Measurements from ENCODE around the gene HPCAL4. TPM values are rescaled to one million over a fixed set of nuclear protein-coding genes. Genes with fewer than 3 reads are reported as not detected.

Gene HPCAL4
- total RNA-seq, 1 experiment from 2014 or later, result 0.50 TPM

DNA sequence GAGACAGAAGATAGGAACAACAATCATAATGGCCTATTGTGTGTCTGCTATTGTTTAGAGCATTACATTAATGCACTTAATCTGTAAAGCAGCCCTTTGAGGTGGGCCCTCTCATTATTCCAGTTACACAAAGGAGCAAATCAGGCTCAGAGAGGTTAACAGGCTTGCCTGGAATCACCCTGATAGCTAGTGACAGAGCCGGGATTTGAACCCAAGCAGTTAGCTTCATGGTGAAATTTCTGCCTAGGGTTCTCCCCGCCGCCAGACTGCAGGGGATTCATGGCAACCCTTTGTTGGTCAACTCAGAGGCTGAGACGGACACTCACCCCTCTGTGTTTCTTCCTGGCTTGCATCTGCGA is 58.9 kb downstream of the HPCAL4 start (continued):
- no peak for TF ChIP-seq MLX (CRISPR knock-in tag; IDR thresholded peaks at IDR 0.05)
- TF ChIP-seq ATF1 (CRISPR knock-in tag; IDR thresholded peaks at IDR 0.05), result no peak
- TF ChIP-seq, protein P1, sequence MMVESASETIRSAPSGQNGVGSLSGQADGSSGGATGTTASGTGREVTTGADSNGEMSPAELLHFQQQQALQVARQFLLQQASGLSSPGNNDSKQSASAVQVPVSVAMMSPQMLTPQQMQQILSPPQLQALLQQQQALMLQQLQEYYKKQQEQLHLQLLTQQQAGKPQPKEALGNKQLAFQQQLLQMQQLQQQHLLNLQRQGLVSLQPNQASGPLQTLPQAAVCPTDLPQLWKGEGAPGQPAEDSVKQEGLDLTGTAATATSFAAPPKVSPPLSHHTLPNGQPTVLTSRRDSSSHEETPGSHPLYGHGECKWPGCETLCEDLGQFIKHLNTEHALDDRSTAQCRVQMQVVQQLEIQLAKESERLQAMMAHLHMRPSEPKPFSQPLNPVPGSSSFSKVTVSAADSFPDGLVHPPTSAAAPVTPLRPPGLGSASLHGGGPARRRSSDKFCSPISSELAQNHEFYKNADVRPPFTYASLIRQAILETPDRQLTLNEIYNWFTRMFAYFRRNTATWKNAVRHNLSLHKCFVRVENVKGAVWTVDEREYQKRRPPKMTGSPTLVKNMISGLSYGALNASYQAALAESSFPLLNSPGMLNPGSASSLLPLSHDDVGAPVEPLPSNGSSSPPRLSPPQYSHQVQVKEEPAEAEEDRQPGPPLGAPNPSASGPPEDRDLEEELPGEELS (CRISPR knock-in tag; IDR thresholded peaks at IDR 0.05), result no peak
- TF ChIP-seq ZNF121 (CRISPR knock-in tag; IDR thresholded peaks at IDR 0.05), result no peak
- no peak for TF ChIP-seq CBFB (CRISPR knock-in tag; IDR thresholded peaks at IDR 0.05; ENCODE audit: low read depth)
- no peak for TF ChIP-seq ZMAT4 (CRISPR knock-in tag; IDR thresholded peaks at IDR 0.05)
- TF ChIP-seq FOXJ3 (CRISPR knock-in tag; IDR thresholded peaks at IDR 0.05; ENCODE audit: borderline replicate concordance), result no peak
- no peak for TF ChIP-seq ZNF138 (CRISPR knock-in tag; conservative IDR thresholded peaks at IDR 0.05)
- no peak for TF ChIP-seq SOX15 (CRISPR knock-in tag; IDR thresholded peaks at IDR 0.05)
- TF ChIP-seq FOXP1 (CRISPR knock-in tag; IDR thresholded peaks at IDR 0.05; ENCODE audit: borderline replicate concordance), result no peak
- no peak for TF ChIP-seq GTF2I (CRISPR knock-in tag; conservative IDR thresholded peaks at IDR 0.05)
- no peak for TF ChIP-seq E2F4 (CRISPR knock-in tag; IDR thresholded peaks at IDR 0.05; ENCODE audit: borderline replicate concordance, low read depth)
- TF ChIP-seq ESRRA (CRISPR knock-in tag; IDR thresholded peaks at IDR 0.05; ENCODE audit: borderline replicate concordance), result no peak
- TF ChIP-seq MYBL2 (CRISPR knock-in tag; IDR thresholded peaks at IDR 0.05), result no peak

DNA sequence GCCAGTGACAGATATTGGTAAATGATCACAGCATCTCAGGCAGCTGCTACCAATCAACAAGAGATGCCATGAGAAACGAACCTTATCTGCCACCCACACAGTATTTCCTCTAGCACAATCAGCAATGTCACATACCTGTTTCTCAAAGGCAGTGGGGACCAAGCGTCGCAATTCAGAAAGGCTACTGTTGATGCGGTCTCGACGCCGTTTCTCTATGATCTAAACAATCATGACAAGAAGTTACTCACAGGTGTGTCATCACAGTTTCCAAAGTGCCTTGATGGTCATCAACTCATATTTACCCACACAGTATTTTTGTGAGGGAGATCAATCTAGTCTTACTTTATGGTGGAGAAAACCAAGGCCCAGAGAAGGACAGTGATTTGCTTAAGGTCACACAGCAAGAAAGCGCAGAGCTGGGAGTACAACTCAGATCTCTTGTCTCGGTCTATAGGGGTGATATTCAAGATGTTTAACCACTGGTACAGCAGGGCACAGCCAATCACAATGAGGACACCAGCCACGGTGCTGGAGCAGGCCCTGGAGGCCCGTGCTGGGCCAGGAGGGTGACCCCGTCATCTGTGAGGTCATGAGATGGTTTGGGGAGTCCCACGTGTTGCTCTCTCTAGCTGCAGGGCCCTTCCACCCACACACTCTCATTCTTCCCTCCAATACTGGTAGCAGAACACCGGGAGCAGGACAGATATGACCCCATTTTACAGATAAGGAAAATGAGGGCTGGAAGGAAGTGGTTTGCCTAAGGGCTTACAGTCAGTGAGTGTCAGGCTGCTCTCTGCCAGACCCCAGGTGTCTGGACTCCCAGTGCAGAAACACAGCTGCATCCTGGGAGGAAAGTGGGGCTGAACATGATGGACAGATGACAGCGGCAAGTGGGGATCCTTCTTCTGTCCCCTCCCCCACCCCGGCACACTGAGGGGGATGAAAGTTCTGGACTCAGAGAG is 59.6 kb downstream of the HPCAL4 start:
- CTCF ChIA-PET, result interaction anchor here (0.7 to 7.3 kb wide), 4 partner anchors 15 to 27 kb away, joined by 3 to 44 read pairs (median 26); no protein-coding TSS in a partner anchor
- H3K9me3 Mint-ChIP-seq, result no peaks in the 10 kb centered on the region
- H3K27ac Mint-ChIP-seq, result no peak overlapping the region
- TF ChIP-seq NR2C2 (CRISPR knock-in tag; IDR thresholded peaks at IDR 0.05) (no peak), ZNF317 (CRISPR knock-in tag; IDR thresholded peaks at IDR 0.05; ENCODE audit: borderline replicate concordance, low read depth) (no peak), ZBTB43 (CRISPR knock-in tag; IDR thresholded peaks at IDR 0.05) (no peak), ATF2 (CRISPR knock-in tag; IDR thresholded peaks at IDR 0.05; ENCODE audit: borderline replicate concordance, low read depth) (no peak), MYBL2 (CRISPR knock-in tag; IDR thresholded peaks at IDR 0.05) (no peak)
- TF ChIP-seq, protein P2, sequence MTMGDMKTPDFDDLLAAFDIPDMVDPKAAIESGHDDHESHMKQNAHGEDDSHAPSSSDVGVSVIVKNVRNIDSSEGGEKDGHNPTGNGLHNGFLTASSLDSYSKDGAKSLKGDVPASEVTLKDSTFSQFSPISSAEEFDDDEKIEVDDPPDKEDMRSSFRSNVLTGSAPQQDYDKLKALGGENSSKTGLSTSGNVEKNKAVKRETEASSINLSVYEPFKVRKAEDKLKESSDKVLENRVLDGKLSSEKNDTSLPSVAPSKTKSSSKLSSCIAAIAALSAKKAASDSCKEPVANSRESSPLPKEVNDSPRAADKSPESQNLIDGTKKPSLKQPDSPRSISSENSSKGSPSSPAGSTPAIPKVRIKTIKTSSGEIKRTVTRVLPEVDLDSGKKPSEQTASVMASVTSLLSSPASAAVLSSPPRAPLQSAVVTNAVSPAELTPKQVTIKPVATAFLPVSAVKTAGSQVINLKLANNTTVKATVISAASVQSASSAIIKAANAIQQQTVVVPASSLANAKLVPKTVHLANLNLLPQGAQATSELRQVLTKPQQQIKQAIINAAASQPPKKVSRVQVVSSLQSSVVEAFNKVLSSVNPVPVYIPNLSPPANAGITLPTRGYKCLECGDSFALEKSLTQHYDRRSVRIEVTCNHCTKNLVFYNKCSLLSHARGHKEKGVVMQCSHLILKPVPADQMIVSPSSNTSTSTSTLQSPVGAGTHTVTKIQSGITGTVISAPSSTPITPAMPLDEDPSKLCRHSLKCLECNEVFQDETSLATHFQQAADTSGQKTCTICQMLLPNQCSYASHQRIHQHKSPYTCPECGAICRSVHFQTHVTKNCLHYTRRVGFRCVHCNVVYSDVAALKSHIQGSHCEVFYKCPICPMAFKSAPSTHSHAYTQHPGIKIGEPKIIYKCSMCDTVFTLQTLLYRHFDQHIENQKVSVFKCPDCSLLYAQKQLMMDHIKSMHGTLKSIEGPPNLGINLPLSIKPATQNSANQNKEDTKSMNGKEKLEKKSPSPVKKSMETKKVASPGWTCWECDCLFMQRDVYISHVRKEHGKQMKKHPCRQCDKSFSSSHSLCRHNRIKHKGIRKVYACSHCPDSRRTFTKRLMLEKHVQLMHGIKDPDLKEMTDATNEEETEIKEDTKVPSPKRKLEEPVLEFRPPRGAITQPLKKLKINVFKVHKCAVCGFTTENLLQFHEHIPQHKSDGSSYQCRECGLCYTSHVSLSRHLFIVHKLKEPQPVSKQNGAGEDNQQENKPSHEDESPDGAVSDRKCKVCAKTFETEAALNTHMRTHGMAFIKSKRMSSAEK (CRISPR knock-in tag; IDR thresholded peaks at IDR 0.05; ENCODE audit: borderline replicate concordance), result no peak
- POLR2A ChIA-PET, result no interaction called here
- no peaks in the 10 kb centered on the region for H3K36me3 Mint-ChIP-seq
- ATAC-seq, result no peak
- DNase-seq (ENCODE audit: low spot score), result no peak
- H3K27me3 Mint-ChIP-seq (ENCODE audit: low read depth), result peaks cover 81% of the 10 kb centered on the region
- no peak overlapping the region for H3K4me3 Mint-ChIP-seq
- H3K4me1 Mint-ChIP-seq, result peaks cover 21% of the 10 kb centered on the region
